ENCODE data around the gene LIPH.

DNA sequence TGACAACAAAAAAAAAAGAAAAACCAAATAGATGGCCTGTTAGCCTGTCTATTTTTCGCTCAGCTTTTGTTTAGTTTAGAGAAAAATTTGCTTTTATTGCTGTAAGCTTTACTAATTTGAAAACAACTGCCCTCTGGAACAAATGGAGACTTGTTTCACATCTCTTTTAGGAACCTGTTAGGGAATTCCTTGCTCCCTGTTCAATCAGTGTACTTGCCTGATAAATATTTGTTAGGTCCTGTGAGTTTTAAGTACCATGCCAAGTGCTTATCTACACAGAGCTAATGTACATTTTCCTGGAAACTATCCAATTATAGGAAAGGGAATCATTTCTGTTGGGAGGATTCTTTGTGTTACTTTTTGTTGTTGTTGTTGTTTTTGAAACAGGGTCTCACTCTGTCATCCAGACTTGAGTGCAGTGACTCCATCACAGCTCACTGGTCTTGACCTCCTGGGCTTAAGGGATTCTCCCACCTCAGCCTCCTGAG is 3.5 kb upstream of the LIPH start:
- TF ChIP-seq CTCF (IDR thresholded peaks at IDR 0.05) (no peak), ZFX (IDR thresholded peaks at IDR 0.05; ENCODE audit: borderline replicate concordance) (no peak)
